Peyer's patch (tissue), 4 donors: ENCODE data around the gene MTMR2.

ENCODE experiments used
- CTCF ChIP-seq, 6 experiments: fragments of 450-650 bp in 4 of 6; fragments of 200-600 bp in 2 of 6; sonication (generic) in 1 of 6; IDR thresholded peaks; one replicate each; pipeline ENCODE4 v1.5.1; 2017 to 2019; ENCODE audit warnings: antibody characterized with exemption in 6 of 6, mild to moderate bottlenecking in 3 of 6, moderate library complexity in 1 of 6
- POLR2A ChIP-seq, 2 donors: fragments of 450-650 bp; IDR thresholded peaks; one replicate each; pipeline ENCODE4 v1.5.1; 2017; ENCODE audit warnings: antibody characterized with exemption in 2 of 2, mild to moderate bottlenecking in 2 of 2, moderate library complexity in 2 of 2

- TF ChIP-seq CTCF (IDR thresholded peaks at IDR 0.05) (no peak), POLR2A (IDR thresholded peaks at IDR 0.05) (no peak)
Measured at GRCh38 chr11:95922536-95923438, 1.1 kb downstream of the MTMR2 start.
